HG02981 (cell line): ENCODE data around the gene MCCD1.

Experiments
- ATAC-seq: cut with Tn5 transposase; IDR thresholded peaks from one replicate; pipeline ENCODE4 v1.9.1; 2021; ENCODE audit warnings: mild to moderate bottlenecking, moderate library complexity; ENCODE audit not compliant: unreplicated experiment

The MCCD1 gene

DNA sequence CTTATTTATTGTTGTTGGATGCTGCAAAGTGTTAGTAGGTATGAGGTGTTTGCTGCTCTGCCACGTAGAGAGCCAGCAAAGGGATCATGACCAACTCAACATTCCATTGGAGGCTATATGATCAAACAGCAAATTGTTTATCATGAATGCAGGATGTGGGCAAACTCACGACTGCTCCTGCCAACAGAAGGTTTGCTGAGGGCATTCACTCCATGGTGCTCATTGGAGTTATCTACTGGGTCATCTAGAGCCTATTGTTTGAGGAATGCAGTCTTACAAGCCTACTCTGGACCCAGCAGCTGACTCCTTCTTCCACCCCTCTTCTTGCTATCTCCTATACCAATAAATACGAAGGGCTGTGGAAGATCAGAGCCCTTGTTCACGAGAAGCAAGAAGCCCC lies 18.8 kb upstream of the MCCD1 start:
- no peak for ATAC-seq

DNA sequence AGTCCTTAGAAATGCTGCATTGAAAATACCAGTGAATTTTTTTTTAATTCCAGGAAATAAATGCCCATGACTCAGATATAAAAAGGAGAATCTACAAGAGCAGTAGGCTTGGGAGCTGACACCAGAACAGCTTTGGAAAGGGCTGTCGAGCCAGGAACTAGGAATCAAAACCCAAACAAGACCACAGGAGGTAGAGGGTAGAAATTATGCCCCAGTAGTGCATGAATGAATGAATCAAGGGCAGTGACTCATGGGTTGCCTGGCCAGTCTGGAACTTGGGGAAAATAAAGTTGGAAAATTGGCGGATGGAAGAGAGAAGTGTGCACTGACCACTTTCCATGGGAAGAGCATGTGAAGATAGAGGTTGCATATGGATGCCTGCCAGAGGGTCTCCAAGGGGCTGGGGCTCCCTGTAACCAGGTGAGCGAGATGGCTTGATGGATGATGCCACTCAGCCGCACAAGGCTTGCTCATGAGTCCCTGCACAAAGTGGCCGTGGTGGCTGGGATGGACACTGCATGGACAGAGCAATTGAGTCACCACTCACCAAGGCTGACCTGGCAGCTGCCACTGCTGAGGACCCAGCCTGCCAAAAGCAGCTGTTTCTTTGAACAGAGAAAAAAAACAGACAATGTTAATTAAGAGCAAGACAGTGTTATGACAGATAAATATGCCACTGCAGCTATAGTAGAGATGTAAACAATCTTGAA lies 15.2 kb upstream of the MCCD1 start:
- ATAC-seq = no peak

DNA sequence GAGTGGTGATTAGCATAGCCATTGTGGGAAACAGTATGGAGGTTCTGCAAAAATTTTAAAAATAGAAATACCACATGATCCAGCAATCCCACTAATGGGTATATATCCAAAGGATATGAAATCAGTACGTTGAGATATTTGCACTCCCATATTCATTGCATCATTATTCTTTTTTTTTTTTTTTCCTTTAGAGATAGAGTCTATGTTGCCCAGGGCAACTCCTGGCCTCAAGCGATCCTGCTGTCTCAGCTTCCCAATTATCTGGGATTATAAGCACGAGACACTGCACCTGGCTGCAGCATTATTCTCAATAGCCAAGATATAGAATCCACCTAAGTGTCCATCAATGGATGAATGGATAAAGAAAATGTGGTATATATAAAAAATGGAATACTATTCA lies 6.9 kb upstream of the MCCD1 start:
- ATAC-seq = no peak

DNA sequence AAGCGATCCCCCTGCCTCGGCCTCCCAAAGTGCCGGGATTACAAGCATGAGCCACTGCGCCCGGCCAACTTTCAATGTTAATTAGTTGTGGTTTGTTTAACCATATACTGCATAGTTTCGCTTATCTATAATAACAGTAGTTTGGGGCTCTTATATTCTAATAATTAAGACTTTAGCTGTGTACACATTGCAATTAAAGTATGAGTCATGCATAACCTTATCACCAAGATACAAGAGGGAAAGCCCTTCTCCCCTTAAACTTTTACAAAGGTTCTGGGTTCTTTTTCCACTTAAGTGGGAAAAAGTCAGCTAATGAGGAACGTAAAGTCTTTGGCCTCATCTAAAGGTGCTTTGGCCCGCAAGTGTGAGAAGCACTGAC lies 3.2 kb upstream of the MCCD1 start:
- no peak for ATAC-seq

DNA sequence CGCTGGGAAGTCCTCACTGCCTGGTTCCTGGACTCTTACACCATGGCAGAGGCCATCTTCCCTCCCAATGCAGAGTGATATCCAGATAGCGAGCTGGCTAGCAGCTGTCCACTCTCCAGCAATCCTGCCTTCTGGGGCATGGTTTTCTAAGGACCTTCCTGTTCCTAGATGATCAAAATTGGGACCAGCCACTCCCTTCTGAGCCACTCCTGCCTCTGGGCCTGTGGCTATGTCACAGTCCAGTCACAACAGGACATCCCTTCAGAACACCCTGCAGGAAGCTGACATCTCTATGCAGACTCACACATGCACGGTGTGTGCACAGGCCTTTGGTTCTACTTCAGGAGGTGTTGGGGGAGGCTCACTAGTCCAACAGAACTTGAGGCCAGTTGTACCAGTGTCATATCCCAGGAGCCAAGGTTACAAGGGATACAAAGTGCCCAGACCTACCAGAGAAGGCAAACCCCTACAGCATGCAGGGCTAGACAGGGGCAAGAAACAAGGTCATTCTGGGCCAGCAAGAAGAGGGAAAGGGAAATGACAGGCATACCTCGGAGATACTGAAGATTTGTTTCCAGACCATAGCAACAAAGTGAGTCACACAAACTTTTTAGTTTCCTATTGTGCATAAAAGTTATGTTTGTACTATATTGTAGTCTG lies 2.7 kb upstream of the MCCD1 start:
- no peak for ATAC-seq

DNA sequence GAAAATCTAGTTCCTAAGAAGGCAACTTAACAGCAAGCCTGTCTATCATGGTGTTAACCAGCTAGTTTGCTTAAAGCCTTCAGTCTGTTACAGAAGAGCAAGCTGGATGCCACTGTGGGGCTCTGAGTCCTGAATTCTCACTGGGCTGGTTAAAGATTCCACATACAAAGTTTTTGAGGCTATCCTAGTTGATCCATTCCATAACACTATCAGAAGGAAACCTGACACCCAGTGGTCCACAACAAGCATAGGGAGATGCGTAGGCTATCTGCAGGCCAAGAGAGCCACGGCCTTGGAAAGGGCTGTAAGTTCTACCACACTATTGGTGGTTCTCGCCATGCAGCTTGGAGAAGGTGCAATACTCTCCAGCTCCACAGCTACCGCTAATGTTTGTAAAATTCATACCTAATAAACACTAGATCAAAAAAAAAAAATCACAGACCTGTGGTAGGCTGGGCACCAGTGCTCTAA lies 420 bp upstream of the MCCD1 start:
- ATAC-seq = no peak

DNA sequence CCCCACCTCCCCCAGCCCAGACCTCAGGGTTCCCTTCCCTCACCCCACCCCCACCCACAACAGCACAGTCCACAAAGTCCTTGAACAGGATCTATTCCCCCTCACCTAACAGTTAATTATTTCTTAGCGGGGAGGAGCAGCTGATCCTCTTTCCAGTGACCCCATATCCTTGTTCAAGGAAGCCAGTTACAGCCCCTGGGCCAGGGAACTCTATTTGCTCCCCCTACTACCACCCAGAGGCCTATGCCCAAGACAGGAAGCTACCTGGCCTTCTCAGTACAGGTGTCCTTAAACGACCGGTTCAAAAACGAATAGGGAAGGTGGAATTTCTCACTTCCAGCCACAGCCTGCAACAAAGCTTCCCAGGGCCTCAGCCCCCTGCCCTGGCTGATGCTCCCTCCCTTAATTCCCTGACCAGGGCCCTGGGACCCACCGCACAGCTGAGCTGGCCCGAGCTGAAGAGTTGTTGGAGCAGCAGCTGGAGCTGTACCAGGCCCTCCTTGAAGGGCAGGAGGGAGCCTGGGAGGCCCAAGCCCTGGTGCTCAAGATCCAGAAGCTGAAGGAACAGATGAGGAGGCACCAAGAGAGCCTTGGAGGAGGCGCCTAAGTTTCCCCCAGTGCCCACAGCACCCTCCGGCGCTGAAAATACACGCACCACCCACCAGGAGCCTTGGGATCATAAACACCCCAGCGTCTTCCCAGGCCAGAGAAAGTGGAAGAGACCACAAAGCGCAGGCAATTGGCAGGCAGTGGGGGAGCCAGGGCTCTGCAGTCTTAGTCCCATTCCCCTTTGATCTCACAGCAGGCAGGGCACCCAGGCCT lies 778 bp downstream of the MCCD1 start:
- no peak for ATAC-seq

DNA sequence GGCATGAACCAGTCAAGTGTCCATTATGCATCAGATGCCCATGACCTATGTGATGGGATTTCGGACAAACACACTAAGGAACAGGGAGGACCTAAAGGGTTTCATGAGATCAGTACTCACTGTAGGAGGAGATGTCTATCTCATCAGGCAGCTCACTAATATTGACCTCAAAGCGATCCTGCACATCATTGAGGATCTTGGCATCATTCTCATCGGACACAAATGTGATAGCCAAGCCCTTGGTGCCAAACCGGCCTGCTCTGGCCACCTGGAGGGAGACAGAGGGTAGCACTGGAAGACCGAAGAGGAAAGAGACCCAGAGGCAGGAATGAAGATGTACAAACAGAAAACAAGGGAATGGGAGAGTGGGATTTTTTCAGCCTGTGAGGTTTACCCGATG lies 1.9 kb downstream of the MCCD1 start:
- ATAC-seq = no peak

DNA sequence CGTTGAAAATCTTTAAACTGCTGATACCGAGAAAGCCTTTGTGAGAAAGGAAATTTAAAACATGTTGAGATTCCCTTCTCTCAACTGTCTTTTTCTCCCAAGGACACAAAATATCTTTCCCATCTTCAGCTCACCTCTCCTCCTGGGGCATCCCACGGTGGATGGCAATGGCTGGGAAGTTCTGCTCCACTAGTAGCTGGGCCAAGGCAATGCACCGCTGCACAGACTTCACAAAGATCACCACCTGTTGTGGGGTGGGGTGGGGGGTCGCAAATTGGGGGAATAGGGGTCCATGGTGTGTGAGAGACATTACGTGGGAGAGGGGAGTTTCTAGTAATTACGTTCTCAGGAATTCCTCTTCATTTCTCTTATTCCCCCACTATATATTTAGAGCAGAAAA lies 2.4 kb downstream of the MCCD1 start:
- no peak for ATAC-seq

DNA sequence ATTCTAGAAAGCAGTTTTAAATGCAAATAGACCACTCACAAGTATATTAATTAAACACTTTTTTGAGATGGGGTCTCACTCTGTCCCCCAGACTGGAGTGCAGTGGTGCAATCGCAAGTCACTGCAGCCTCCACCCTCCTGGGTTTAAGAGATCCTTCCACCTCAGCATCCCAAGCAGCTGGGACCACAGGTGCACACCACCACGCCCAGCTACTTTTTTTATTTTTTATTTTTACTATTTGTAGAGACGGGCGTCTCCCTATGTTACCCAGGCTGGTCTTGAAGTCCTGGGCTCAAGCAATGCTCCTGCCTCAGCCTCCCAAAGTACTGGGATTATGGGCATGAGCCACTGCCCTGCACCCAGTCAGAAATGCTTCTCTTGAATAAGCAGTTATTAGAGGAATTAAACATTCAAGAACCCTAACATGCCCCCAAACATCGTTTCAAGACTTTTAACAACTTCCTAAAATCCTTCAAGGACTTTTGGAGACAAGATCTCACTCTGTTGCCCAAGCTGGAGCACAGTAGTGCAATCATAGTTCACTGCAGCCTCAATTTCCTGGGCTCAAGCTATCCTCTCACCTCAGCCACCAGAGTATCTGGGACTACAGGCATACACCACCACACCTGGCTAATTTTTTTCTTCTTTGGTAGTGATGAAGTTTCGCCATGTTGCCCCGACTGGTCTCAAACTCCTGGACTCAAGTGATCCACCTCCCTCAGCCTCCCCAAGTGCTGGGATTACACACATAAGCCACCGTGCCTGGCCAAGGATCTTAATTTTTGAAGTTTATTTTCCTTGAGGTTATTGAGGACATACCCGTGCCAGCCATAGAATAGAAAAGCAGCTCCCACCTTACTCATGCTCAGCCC lies 3.2 kb downstream of the MCCD1 start:
- no peak for ATAC-seq

DNA sequence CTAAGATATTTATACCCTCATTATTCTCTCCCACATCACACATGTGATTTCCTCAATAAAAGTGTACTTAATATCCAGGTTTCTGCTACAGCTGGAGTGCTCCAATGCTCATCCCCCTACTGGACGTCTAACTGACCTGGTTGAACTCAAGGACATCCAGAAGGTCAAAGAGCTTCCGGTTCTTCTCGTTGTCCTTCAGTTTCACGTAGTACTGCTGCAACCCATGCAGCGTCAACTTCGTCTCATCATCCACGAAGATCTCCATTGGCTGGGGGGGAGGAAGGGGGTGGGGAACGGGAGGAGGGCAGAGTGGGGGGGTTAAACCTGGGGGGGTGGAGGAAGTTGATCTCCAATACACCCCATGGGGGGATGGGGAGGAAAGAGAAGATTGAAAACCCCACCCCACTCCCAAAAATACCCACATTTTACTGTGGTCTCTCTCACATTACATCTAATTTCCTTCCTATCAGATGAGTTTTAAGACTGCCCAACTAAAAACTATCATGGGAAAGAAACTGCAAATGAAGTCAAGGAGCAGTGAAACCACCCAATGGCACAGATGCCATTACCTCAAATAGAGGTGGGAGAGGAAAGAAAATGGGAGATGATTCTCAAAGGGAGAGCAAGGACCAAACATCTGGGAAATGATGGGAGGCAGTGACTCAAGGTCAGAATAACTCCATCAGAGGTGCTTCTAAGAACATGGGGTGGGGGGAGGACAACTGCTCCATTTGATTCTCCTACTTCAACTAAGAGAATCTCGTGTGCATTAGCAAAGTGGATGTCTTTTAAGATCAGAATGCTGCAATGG lies 4.1 kb downstream of the MCCD1 start:
- no peak for ATAC-seq

DNA sequence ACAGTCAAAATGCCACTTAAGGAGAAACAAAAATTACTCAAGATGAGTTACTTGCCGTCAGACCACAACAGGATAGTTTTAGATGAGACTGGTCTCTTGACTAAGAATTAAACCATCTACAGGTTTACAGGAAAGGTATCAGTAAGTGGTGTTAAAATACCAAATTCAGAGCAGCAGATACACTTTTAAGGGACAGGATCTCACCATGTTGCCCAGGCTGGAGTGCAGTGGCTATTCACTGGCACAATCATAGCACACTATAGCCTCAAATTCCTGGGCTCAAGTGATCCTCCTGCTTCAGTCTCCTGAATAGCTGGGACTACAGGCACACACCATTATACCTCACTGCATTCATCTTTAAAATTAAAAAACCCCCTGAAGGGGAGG lies 4.7 kb downstream of the MCCD1 start:
- ATAC-seq = no peak

DNA sequence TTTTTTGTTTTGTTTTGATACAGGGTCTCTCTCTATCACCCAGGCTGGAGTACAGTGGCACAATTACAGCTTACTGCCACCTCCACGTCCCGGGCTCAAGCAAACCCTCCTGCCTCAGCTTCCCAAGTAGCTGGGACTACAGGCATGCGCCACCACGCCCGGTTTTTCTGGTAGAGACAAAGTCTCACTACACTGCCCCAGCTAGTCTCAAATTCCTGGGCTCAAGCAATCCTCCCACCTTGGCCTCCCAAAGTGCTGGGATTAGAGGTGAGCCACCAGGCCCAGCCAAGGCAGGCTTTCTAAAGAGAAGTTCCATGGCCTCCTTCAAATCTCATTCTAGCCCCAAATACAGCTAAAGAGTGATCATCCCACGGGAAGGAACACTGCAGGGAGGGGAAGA lies 5.2 kb downstream of the MCCD1 start:
- ATAC-seq = no peak

DNA sequence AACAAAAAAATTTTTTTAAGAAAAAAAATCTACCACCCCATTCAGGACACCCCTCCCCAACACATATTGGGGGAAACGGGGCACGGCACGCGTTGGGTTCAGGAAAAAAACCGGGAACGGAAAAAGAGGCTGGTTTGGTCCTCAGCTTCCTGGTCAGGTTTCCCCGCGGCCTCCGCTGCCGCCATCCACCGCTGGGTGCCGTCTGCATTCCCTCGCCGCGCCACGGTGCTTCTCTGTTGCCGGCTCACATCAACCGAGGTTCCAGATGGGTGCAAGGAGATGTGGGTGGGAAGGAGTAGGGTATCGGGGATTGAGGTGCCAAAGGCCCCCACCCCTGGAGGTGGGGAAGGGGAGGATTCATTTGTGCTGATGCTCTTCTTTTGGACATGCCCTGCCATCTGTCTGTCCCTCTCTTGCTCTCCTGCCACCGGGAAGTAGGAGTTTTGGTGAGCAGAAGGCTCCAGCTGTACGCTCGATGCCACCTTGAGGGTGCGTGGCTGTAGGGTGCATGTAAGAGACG lies 5.8 kb downstream of the MCCD1 start:
- no peak for ATAC-seq

DNA sequence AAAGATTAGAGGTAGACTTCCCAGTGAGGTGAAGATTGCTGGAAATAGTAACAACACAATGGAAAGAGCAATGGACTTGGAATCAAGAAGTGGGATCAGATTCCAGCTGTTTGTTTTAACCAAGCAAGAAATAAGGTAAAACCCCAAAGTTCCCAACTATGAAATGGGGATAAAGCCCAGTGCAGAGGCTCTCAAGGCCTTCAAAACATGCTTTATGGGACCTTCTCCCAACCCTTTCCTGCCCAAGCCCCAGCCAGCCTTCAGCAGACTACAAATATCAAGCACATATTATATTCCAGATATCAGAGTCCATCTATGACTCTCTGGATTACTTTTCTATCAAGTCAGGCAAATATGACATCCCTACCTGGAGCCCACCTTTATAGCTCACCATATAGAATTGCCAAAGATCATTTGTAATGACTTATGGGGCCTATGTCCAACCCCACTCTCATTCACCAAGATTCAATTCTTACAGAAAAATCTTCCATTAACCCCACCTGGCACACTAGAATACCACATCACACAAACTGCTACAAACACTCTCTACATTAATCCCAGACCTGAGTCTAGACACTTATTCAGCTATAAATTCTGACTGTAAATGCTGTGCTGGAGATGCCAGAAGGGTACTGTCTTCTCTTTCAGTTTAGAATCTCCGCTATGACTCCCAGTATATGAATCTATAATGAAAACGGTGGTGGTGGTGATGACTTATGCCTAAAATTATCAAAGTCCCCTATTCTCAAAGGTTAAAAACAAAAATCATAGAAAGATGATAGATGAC lies 7.0 kb downstream of the MCCD1 start:
- no peak for ATAC-seq

DNA sequence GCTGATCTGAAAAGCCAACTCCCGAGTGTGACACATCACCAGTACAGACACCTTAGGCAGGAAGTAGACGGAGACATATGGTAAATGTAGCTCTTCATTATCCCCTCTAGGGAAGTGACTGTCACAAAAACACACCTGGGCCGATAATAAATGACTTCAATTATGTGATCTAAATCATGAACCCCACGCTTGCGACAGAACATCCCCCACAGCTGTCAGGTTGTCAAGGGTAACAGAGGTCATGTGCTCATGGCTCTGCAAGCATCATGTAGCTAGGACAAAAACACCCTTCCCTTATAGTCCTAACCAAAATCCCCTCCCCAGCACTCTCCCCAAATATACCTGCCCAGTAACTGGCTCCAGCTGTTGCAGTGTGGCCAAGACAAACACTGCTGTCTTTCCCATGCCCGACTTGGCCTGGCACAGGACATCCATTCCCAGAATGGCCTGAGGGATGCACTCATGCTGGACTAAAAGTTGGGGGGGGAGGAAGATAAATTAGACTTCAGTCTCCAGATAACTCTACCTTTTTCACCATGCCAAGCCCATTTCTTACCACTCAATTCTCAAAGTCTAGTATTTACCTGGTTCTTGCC lies 10.1 kb downstream of the MCCD1 start:
- no peak for ATAC-seq

DNA sequence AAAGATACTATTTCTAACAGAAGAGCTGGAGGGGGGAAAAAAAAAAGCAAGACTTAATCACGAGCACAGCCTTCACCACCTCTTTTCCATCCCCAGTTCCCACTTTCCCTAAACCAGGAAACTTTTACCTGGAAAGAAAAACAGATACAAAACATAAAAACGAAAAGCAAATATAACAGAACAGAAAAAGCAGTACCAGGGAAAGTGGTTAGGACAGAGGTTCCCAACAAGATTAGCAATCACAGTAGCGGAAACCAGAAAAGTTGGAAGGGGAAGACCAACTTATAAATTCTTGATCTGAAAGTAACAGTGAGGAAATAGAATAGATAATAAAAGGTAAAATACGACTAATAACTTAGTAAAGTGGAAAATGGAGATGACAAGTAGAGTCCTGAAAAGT lies 11.9 kb downstream of the MCCD1 start:
- ATAC-seq = no peak

DNA sequence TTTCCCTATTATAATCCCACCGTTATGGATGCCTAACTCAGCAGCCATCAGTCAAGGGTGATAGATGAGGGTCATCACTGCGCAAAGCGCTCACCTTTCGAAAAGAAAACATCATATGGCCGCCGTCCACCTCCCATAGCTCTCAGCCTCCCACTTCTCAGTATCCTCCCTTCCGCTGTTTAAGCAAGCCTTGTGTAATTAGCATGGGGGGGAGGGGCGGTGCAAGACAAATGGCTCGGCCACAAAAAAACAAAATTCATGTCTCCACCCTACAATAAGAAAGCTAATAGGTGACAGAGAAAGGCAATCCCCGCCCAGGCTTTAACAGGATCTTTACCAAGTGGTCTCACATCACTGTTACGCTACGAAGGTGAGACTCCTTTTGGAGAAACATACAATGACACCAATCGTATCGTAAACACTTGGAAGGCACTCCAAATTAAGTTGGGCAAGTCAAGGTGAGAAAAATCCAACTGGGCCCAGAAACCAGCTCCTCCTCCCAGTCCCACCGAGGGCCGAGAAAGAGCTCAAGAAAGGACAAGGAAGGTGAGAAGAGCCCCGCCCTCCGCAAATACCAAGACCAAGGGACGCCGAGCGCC lies 12.4 kb downstream of the MCCD1 start:
- ATAC-seq = no peak
